B cell (primary cell): Measurements from ENCODE around the gene TUNAR.

Source experiments
- CTCF ChIP-seq: fragments of 200-600 bp; IDR thresholded peaks from one replicate; pipeline ENCODE4 v1.8.0; 2022; ENCODE audit warnings: antibody characterized with exemption, mild to moderate bottlenecking
- EZH2 ChIP-seq: IDR thresholded peaks from 2 replicates; pipeline ENCODE4 v1.6.1; 2012; ENCODE audit warnings: borderline replicate concordance, low read depth, mild to moderate bottlenecking, moderate library complexity, low read length; ENCODE audit not compliant: insufficient read depth, poor library complexity, severe bottlenecking

GRCh38 chr14:95939335-95939734, 62.7 kb downstream of the TUNAR start:
- TF ChIP-seq CTCF, result no peak
- no peak for TF ChIP-seq EZH2
